GM12878 (cell line): ENCODE results near the gene TSEN34. TPM values are rescaled to one million over a fixed set of nuclear protein-coding genes. Genes with fewer than 3 reads are reported as not detected.

Source experiments
- ATAC-seq: fragments of 200-7000 bp; cut with Tn5 transposase; 3 replicates; pipeline ENCODE4 v1.9.1; 2020; ENCODE audit warnings: mild to moderate bottlenecking, moderate library complexity
- BruUV-seq: library from RNA; stranded (reverse); fragments of 400-500 nt; replicated peaks from 2 replicates; lab custom pipeline; 2021; lab: Mats Ljungman, UMichigan
- CTCF ChIA-PET: fragments of 300-600 bp; sonication (Branson Sonifier 250); formaldehyde crosslinking; extraction: SDS; loops from one replicate; lab custom pipeline; 2021; ENCODE audit warnings: inconsistent platforms; lab: Yijun Ruan, JAX
- POLR2A ChIA-PET: fragments of 350-600 bp; formaldehyde crosslinking; extraction: SDS; loops from one replicate; lab custom pipeline; 2021; ENCODE audit warnings: inconsistent platforms; lab: Charles Lee
- RAD21 ChIA-PET: fragments of 300-600 bp; sonication (Branson Sonifier 250); formaldehyde crosslinking; loops from one replicate; lab custom pipeline; 2023; ENCODE audit warnings: antibody characterized with exemption; ENCODE audit not compliant: unreplicated experiment; lab: Charles Lee
- SMC1A ChIA-PET: fragments of 300-600 bp; sonication (Branson Sonifier 250); formaldehyde crosslinking; loops from one replicate; lab custom pipeline; 2023; ENCODE audit not compliant: unreplicated experiment, uncharacterized antibody; lab: Charles Lee
- DNase-seq: peaks from one replicate; pipeline ENCODE4 v3.0.0-alpha.2; 2011; ENCODE audit warnings: low read depth, low spot score
- FAIRE-seq: peaks from 3 replicates; lab custom pipeline; 2011; peaks lifted over from hg19 to GRCh38; lab: Jason Lieb, UNC
- H2AFZ ChIP-seq: 2 replicates; pipeline ENCODE4 v1.6.0; 2011; ENCODE audit warnings: low read depth, low read length, control low read depth; ENCODE audit not compliant: control insufficient read depth
- H3K27ac ChIP-seq: 2 replicates; pipeline ENCODE4 v1.5.1; 2011; ENCODE audit warnings: control low read depth; ENCODE audit not compliant: control insufficient read depth, insufficient read depth
- H3K27me3 ChIP-seq, 2 experiments: replicated peaks in 1 of 2; 2 replicates each; pipeline versions ENCODE4 v1.6.0 to v1.6.1; 2011; ENCODE audit warnings: low read length in 1 of 2; ENCODE audit not compliant: control insufficient read depth in 2 of 2, insufficient read depth in 2 of 2
- H3K36me3 ChIP-seq, 2 experiments: 2 replicates each; pipeline ENCODE4 v1.5.1; 2011; ENCODE audit warnings: low read length in 1 of 2; ENCODE audit not compliant: control insufficient read depth in 2 of 2, insufficient read depth in 2 of 2
- H3K4me1 ChIP-seq: 2 replicates; pipeline ENCODE4 v1.6.1; 2011; ENCODE audit warnings: mild to moderate bottlenecking, low read length, moderate library complexity, mixed read lengths; ENCODE audit not compliant: control insufficient read depth, insufficient read depth
- H3K4me2 ChIP-seq: 2 replicates; pipeline ENCODE4 v1.6.0; 2011; ENCODE audit warnings: control low read depth; ENCODE audit not compliant: control insufficient read depth, insufficient read depth
- H3K4me3 ChIP-seq: fragments of 200-600 bp; sonication (generic); 2 replicates; pipeline ENCODE4 v1.5.1; 2016
- H3K79me2 ChIP-seq: 2 replicates; pipeline ENCODE4 v1.6.0; 2011; ENCODE audit warnings: low read length; ENCODE audit not compliant: control insufficient read depth, insufficient read depth
- H3K9ac ChIP-seq: 2 replicates; pipeline ENCODE4 v1.8.0; 2011; ENCODE audit warnings: low read length, control low read depth, mixed read lengths; ENCODE audit not compliant: control insufficient read depth, insufficient read depth
- H3K9me3 ChIP-seq: replicated peaks from 3 replicates; pipeline ENCODE4 v1.5.1; 2011; ENCODE audit warnings: mild to moderate bottlenecking, low read length; ENCODE audit not compliant: control insufficient read depth, insufficient read depth
- H4K20me1 ChIP-seq: 2 replicates; pipeline ENCODE4 v1.6.0; 2011; ENCODE audit not compliant: control insufficient read depth, insufficient read depth
- NBN ChIP-seq: fragments of 450-650 bp; IDR thresholded peaks from 2 replicates; pipeline ENCODE4 v1.6.1; 2016
- NKRF ChIP-seq: fragments of 450-650 bp; conservative IDR thresholded peaks from 2 replicates; pipeline ENCODE4 v1.6.1; 2017; ENCODE audit warnings: mild to moderate bottlenecking, moderate library complexity
- RFX5 ChIP-seq: IDR thresholded peaks from 2 replicates; pipeline ENCODE4 v1.6.1; 2011; ENCODE audit warnings: low read depth, low read length, improper control_type of control experiment
- WRNIP1 ChIP-seq: IDR thresholded peaks from 2 replicates; pipeline ENCODE4 v1.6.1; 2011; ENCODE audit warnings: low read depth, low read length, improper control_type of control experiment, borderline replicate concordance
- whole genome bisulfite sequencing: methylation state at CpG from one replicate; pipeline ENCODE4 v1.1.6; 2016; ENCODE audit warnings: low lambda C conversion rate; ENCODE audit not compliant: insufficient replicate concordance, insufficient coverage; ENCODE audit errors: missing lambda C conversion rate; 5-methylcytosine and 5-hydroxymethylcytosine counted together
- in situ Hi-C: fragments of 300-500 bp; cut with MboI; formaldehyde crosslinking; loops from 9 replicates; pipeline ENCODE4 v1.14.3; 2018; ENCODE audit warnings: mixed read lengths
- intact Hi-C: fragments of 100-400 bp; cut with micrococcal nuclease; formaldehyde crosslinking; loops from one replicate; pipeline ENCODE4 v1.14.2; 2022; ENCODE audit not compliant: unreplicated experiment
- polyA plus RNA-seq, 11 experiments: library from polyadenylated mRNA; depleted of rRNA in 4 of 11; unstranded in 6 of 11; stranded (reverse) in 5 of 11; fragments of >200 nt; fragmentation: Nextera tagmentation in 4 of 11; fragmentation: Illumina TruSeq in 1 of 11; extraction: Ambion mirVana in 4 of 11; extraction: Trizol in 1 of 11; gene quantifications; 1 replicate in 1 of 11; 2 replicates in 10 of 11; pipeline versions ENCODE4 v1.2.1 to v1.2.3, GENCODE V29; 2011 to 2016; ENCODE audit warnings: inconsistent platforms in 2 of 11, missing spikeins in 2 of 11, low read depth in 1 of 11
- total RNA-seq, 4 experiments: library from RNA; depleted of rRNA in 3 of 4; stranded (reverse); fragments of >200 nt in 3 of 4; fragmentation: Illumina TruSeq in 1 of 4; extraction: Trizol in 1 of 4; gene quantifications; 2 replicates each; pipeline versions ENCODE4 v1.2.1 to v1.2.3, GENCODE V29; 2013 to 2021
- TF ChIP-seq, protein P1 (sequence below): IDR thresholded peaks from 2 replicates; pipeline ENCODE4 v1.6.1; 2011; ENCODE audit warnings: low read depth, low read length, improper control_type of control experiment, borderline replicate concordance

TSEN34 gene
- total and polyA plus RNA-seq, 10 of the 15 experiments (the other 5 are each of a cell fraction or from before 2014, with no cell fraction given): 1.0 to 35.9 (median 16.8) TPM

GRCh38 chr19:54160854-54161253 lies 30.3 kb upstream of the TSEN34 start:
- intact Hi-C loops (no loop called here), in situ Hi-C loops (no loop called here)
- SMC1A ChIA-PET: interaction anchor here (0.7 to 1.3 kb wide), 2 partner anchors 24 to 31 kb away, joined by 3 to 5 read pairs; no protein-coding TSS in a partner anchor
- POLR2A ChIA-PET: interaction anchor here (0.7 to 4.0 kb wide), 4 partner anchors 23 to 44 kb away, joined by 8 to 30 read pairs (median 12); partner anchors contain the start of genes CNOT3 and MBOAT7
- peaks cover 5% of the 10 kb centered on the region in 2 experiments; a peak in 2 of 4 replicates for H3K36me3 ChIP-seq
- DNase-seq: no peak
- RAD21 ChIA-PET: interaction anchor here (1.5 kb wide), 1 partner anchor 27 kb away, joined by 3 read pairs; no protein-coding TSS in a partner anchor
- TF ChIP-seq WRNIP1: no peak
- TF ChIP-seq NBN: no peak
- peak overlapping the region; percentile 97 for H3K4me2 ChIP-seq
- CTCF ChIA-PET: interaction anchor here (0.6 to 2.1 kb wide), 2 partner anchors 27 to 640 kb away, joined by 3 to 4 read pairs; no protein-coding TSS in a partner anchor
- BruUV-seq: no TSS peak
- H3K4me1 ChIP-seq: peaks cover 4% of the 10 kb centered on the region; the same call in 1 of the 2 replicates
- H2AFZ ChIP-seq: no peak overlapping the region
- FAIRE-seq: no peak
- ATAC-seq: no peak
- no peaks in the 10 kb centered on the region; the same call in 2 of the 3 replicates for H3K9me3 ChIP-seq
- no peaks in the 10 kb centered on the region for H4K20me1 ChIP-seq
- H3K9ac ChIP-seq: peak overlapping the region; percentile 82
- H3K79me2 ChIP-seq: peaks cover 8% of the 10 kb centered on the region
- H3K27me3 ChIP-seq: no peaks in the 10 kb centered on the region
- WGBS: 64% methylated on average over 13 of the region's 13 CpGs
- no peak overlapping the region for H3K27ac ChIP-seq
- peak overlapping the region; percentile 95 for H3K4me3 ChIP-seq

- no peak overlapping the region for H3K27ac ChIP-seq
- H3K36me3 ChIP-seq: no peaks in the 10 kb centered on the region; a peak in 1 of 4 replicates
- H3K4me1 ChIP-seq: peaks cover 4% of the 10 kb centered on the region; the same call in 1 of the 2 replicates
- ChIA-PET RAD21 (no interaction called here), CTCF (no interaction called here), SMC1A (interaction anchor here (1.5 kb wide), 1 partner anchor 27 kb away, joined by 4 read pairs; the partner anchor contains the start of gene MBOAT7), POLR2A (no interaction called here)
- intact Hi-C loops: no loop called here
- no peak for FAIRE-seq
- no peaks in the 10 kb centered on the region for H3K27me3 ChIP-seq
- no peak overlapping the region for H3K9ac ChIP-seq
- BruUV-seq: no TSS peak
- WGBS: 14% methylated on average over 22 of the region's 35 CpGs
- H3K79me2 ChIP-seq: peaks cover 8% of the 10 kb centered on the region
- H4K20me1 ChIP-seq: no peaks in the 10 kb centered on the region
- DNase-seq: no peak
- no peak overlapping the region for H3K4me3 ChIP-seq
- TF ChIP-seq RFX5: no peak
- 0 out of 2 replicates have a peak, but pooled peaks have one; percentile 32 for TF ChIP-seq NKRF
- TF ChIP-seq, protein P1, sequence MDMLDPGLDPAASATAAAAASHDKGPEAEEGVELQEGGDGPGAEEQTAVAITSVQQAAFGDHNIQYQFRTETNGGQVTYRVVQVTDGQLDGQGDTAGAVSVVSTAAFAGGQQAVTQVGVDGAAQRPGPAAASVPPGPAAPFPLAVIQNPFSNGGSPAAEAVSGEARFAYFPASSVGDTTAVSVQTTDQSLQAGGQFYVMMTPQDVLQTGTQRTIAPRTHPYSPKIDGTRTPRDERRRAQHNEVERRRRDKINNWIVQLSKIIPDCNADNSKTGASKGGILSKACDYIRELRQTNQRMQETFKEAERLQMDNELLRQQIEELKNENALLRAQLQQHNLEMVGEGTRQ: no peak
- H3K9me3 ChIP-seq: no peaks in the 10 kb centered on the region; the same call in 2 of the 3 replicates
- peak overlapping the region; percentile 1; the same call in 1 of the 2 replicates for H3K4me2 ChIP-seq
- peak; percentile 18 for ATAC-seq
- no peak overlapping the region; the same call in 1 of the 2 replicates for H2AFZ ChIP-seq
- in situ Hi-C loops: no loop called here
Measured at GRCh38 chr19:54162241-54162805, 28.8 kb upstream of the TSEN34 start.
